A549 (cell line): ENCODE measurements around the gene ZNF292. TPM values are rescaled to one million over a fixed set of nuclear protein-coding genes. Genes with fewer than 3 reads are reported as not detected.

Source experiments
- ATAC-seq, 2 experiments: fragments of 200-7000 bp in 1 of 2; fragments of >200 bp in 1 of 2; cut with Nextera tagmentation in 1 of 2; cut with Tn5 transposase in 1 of 2; 3 replicates each; pipeline versions ENCODE4 v1.8.0 to v1.9.1; 2018 to 2020; ENCODE audit warnings: mild to moderate bottlenecking in 1 of 2, moderate library complexity in 1 of 2
- CTCF ChIA-PET: fragments of 300-600 bp; sonication (Branson Sonifier 250); formaldehyde crosslinking; extraction: SDS; loops from one replicate; lab custom pipeline; 2021; ENCODE audit warnings: antibody characterized with exemption, inconsistent platforms; lab: Yijun Ruan, JAX
- POLR2A ChIA-PET: fragments of 350-600 bp; formaldehyde crosslinking; extraction: SDS; loops from one replicate; lab custom pipeline; 2021; ENCODE audit warnings: antibody characterized with exemption, inconsistent platforms; lab: Yijun Ruan, JAX
- DNase-seq, 2 experiments: peaks; one replicate each; pipeline versions ENCODE4 v3.0.0 to v3.0.0-alpha.2; 2011 to 2016; ENCODE audit warnings: low read depth in 1 of 2, low spot score in 1 of 2
- FAIRE-seq: peaks from 2 replicates; lab custom pipeline; 2011; peaks lifted over from hg19 to GRCh38; lab: Jason Lieb, UNC
- H3K27ac ChIP-seq, 2 experiments: fragments of >200 bp; sonication (Bioruptor Twin); formaldehyde crosslinking; 3 replicates each; pipeline ENCODE4 v1.5.1; 2016 to 2017
- H3K4me1 ChIP-seq: fragments of >200 bp; sonication (Bioruptor Twin); formaldehyde crosslinking; 3 replicates; pipeline ENCODE4 v1.6.1; 2016
- H3K4me2 ChIP-seq: fragments of >200 bp; sonication (Bioruptor Twin); formaldehyde crosslinking; 3 replicates; pipeline ENCODE4 v1.6.1; 2016
- H3K4me3 ChIP-seq: fragments of >200 bp; sonication (Bioruptor Twin); formaldehyde crosslinking; 3 replicates; pipeline ENCODE4 v1.5.1; 2016
- H3K9me3 ChIP-seq: fragments of >200 bp; sonication (Bioruptor Twin); formaldehyde crosslinking; 3 replicates; pipeline ENCODE4 v1.6.1; 2016
- CBX8 ChIP-seq: fragments of 200-600 bp; sonication (generic); IDR thresholded peaks from 2 replicates; pipeline ENCODE4 v1.6.1; 2016
- FOSL2 ChIP-seq, 2 experiments: fragments of 450-650 bp in 1 of 2; fragments of >200 bp in 1 of 2; sonication (Bioruptor Twin) in 1 of 2; formaldehyde crosslinking; IDR thresholded peaks; 2 replicates each; pipeline versions ENCODE4 v1.5.0 to v1.6.1; 2016 to 2020; ENCODE audit warnings: mild to moderate bottlenecking in 1 of 2, moderate library complexity in 1 of 2
- FOXS1 ChIP-seq: fragments of 250-450 bp; sonication (Bioruptor Pico); IDR thresholded peaks from 2 replicates; pipeline ENCODE4 v1.5.0; 2020; ENCODE audit warnings: mild to moderate bottlenecking, moderate library complexity
- GATA3 ChIP-seq: IDR thresholded peaks from 2 replicates; pipeline ENCODE4 v1.6.1; 2012; ENCODE audit warnings: borderline replicate concordance
- HES2 ChIP-seq: fragments of >200 bp; sonication (Bioruptor Twin); formaldehyde crosslinking; IDR thresholded peaks from 2 replicates; pipeline ENCODE4 v1.6.1; 2016
- HMGXB4 ChIP-seq: fragments of 250-450 bp; sonication (Bioruptor Pico); IDR thresholded peaks from 2 replicates; pipeline ENCODE4 v1.5.0; 2021; ENCODE audit warnings: mild to moderate bottlenecking, moderate library complexity, borderline replicate concordance
- HOXB13 ChIP-seq: fragments of 250-450 bp; sonication (Bioruptor Pico); IDR thresholded peaks from 2 replicates; pipeline ENCODE4 v1.5.0; 2020; ENCODE audit warnings: low read depth, mild to moderate bottlenecking, moderate library complexity
- JUN ChIP-seq, 2 experiments: fragments of >200 bp; sonication (Bioruptor Twin); formaldehyde crosslinking; IDR thresholded peaks; 2 replicates in 1 of 2; 3 replicates in 1 of 2; pipeline ENCODE4 v1.6.1; 2016 to 2017
- JUNB ChIP-seq: fragments of >200 bp; sonication (Bioruptor Twin); formaldehyde crosslinking; IDR thresholded peaks from 2 replicates; pipeline ENCODE4 v1.6.1; 2016
- KDM1A ChIP-seq: fragments of 200-600 bp; sonication (generic); IDR thresholded peaks from 2 replicates; pipeline ENCODE4 v1.6.1; 2016; ENCODE audit warnings: low read depth, mild to moderate bottlenecking
- MAFK ChIP-seq: fragments of 450-650 bp; IDR thresholded peaks from 2 replicates; pipeline ENCODE4 v1.6.1; 2014; ENCODE audit not compliant: partially characterized antibody
- NPAS2 ChIP-seq: fragments of 250-450 bp; sonication (Bioruptor Pico); IDR thresholded peaks from 2 replicates; pipeline ENCODE4 v1.8.0; 2022; ENCODE audit warnings: mild to moderate bottlenecking, moderate library complexity, borderline replicate concordance
- NR3C1 ChIP-seq: fragments of >200 bp; sonication (Bioruptor Twin); formaldehyde crosslinking; IDR thresholded peaks from 3 replicates; pipeline ENCODE4 v1.6.1; 2017
- RAD21 ChIP-seq, 2 experiments: fragments of >200 bp in 1 of 2; sonication (Bioruptor Twin) in 1 of 2; formaldehyde crosslinking in 1 of 2; IDR thresholded peaks in 1 of 2; conservative IDR thresholded peaks in 1 of 2; 2 replicates in 1 of 2; 3 replicates in 1 of 2; pipeline ENCODE4 v1.6.1; 2012 to 2018; ENCODE audit warnings: inconsistent platforms in 1 of 2
- RARB ChIP-seq: fragments of 250-450 bp; sonication (Bioruptor Pico); IDR thresholded peaks from 2 replicates; pipeline ENCODE4 v1.8.0; 2021; ENCODE audit warnings: mild to moderate bottlenecking, moderate library complexity
- SREBF2 ChIP-seq: fragments of 450-650 bp; IDR thresholded peaks from 2 replicates; pipeline ENCODE4 v1.6.1; 2014; ENCODE audit warnings: mild to moderate bottlenecking, moderate library complexity
- USF2 ChIP-seq: fragments of 450-650 bp; IDR thresholded peaks from 2 replicates; pipeline ENCODE4 v1.6.1; 2014; ENCODE audit warnings: antibody characterized with exemption
- ZC3H11A ChIP-seq: fragments of 450-650 bp; IDR thresholded peaks from 2 replicates; pipeline ENCODE4 v1.6.1; 2014; ENCODE audit warnings: antibody characterized with exemption, mild to moderate bottlenecking
- ZNF302 ChIP-seq: fragments of 250-450 bp; sonication (Bioruptor Pico); IDR thresholded peaks from 2 replicates; pipeline ENCODE4 v1.9.0; 2021; ENCODE audit warnings: inconsistent platforms, mild to moderate bottlenecking, moderate library complexity
- WGBS: methylation state at CpG from one replicate; pipeline ENCODE4 v1.1.6; 2017; ENCODE audit errors: missing lambda C conversion rate; 5-methylcytosine and 5-hydroxymethylcytosine counted together
- polyA plus RNA-seq, 4 experiments: library from polyadenylated mRNA; depleted of rRNA in 3 of 4; stranded (reverse); fragments of >200 nt; fragmentation: RNase III in 1 of 4; extraction: RNeasy Plus Mini Kit Qiagen cat#74134 plus additional on column Dnase treatment in 1 of 4; gene quantifications; 2 replicates in 3 of 4; 3 replicates in 1 of 4; pipeline ENCODE4 v1.2.3, GENCODE V29; 2011 to 2017
- TF ChIP-seq, protein P1 (sequence below): fragments of 250-450 bp; sonication (Bioruptor Pico); IDR thresholded peaks from 2 replicates; pipeline ENCODE4 v1.5.0; 2020; ENCODE audit warnings: low read depth, mild to moderate bottlenecking, moderate library complexity
- TF ChIP-seq, protein P2 (sequence below): fragments of >200 bp; sonication (Bioruptor Twin); formaldehyde crosslinking; IDR thresholded peaks from 3 replicates; pipeline ENCODE4 v1.6.1; 2016
- TF ChIP-seq, protein P3 (sequence below): IDR thresholded peaks from 2 replicates; pipeline ENCODE4 v1.6.1; 2012

Gene ZNF292
- polyA plus RNA-seq, 2 of the 4 experiments (the other 2 are of a cell fraction) = 2.5 to 7.5 TPM

- TF ChIP-seq, protein P1, sequence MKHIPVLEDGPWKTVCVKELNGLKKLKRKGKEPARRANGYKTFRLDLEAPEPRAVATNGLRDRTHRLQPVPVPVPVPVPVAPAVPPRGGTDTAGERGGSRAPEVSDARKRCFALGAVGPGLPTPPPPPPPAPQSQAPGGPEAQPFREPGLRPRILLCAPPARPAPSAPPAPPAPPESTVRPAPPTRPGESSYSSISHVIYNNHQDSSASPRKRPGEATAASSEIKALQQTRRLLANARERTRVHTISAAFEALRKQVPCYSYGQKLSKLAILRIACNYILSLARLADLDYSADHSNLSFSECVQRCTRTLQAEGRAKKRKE (CRISPR knock-in tag) = no peak
- TF ChIP-seq GATA3 (no peak), CBX8 (no peak), JUNB (no peak), FOXS1 (CRISPR knock-in tag) (no peak)
- TF ChIP-seq, all 56 proteins: peak for 0
These were observed 18.8 kb downstream of the ZNF292 start (continued) for GRCh38 chr6:87174078-87174579.

DNA sequence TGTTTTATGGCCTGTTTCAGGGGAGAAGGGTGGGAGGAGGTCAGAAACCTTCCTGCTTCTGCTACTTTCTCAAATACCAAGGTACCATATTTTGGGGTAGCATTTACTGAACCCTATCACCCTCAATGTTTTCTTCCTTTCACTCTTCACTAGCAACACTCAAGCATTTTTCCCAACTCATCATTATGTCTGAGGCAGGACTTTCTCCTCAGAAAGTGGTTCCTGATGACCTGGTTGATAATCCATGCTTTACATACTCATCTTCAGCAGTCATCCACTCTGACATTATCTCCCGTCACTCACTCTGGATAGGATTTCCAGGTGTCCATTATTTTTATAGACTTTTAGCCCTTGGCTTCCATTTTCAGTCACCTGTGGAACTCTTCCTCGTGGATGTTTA lies 21.1 kb downstream of the ZNF292 start:
- no peak for DNase-seq
- no peak for FAIRE-seq
- Histone ChIP-seq H3K4me3 (no peak overlapping the region), H3K9me3 (no peaks in the 10 kb centered on the region), H3K4me1 (no peaks in the 10 kb centered on the region), H3K4me2 (no peak overlapping the region), H3K27ac (no peak overlapping the region)
- ChIA-PET CTCF (no interaction called here), POLR2A (no interaction called here)
- WGBS = 95% methylated on average over 2 of the region's 2 CpGs
- ATAC-seq = no peak
- TF ChIP-seq ZNF302 (CRISPR knock-in tag) = no peak
- TF ChIP-seq ZC3H11A = no peak
- TF ChIP-seq NR3C1 = no peak
- TF ChIP-seq USF2 = no peak
- TF ChIP-seq FOSL2 (IDR thresholded peaks at IDR 0.05) = no peak
- no peak for TF ChIP-seq FOSL2 (CRISPR knock-in tag; IDR thresholded peaks at IDR 0.05)
- TF ChIP-seq SREBF2 = no peak
- no peak for TF ChIP-seq JUN (IDR thresholded peaks at IDR 0.05)
- no peak for TF ChIP-seq MAFK
- TF ChIP-seq, protein P2, sequence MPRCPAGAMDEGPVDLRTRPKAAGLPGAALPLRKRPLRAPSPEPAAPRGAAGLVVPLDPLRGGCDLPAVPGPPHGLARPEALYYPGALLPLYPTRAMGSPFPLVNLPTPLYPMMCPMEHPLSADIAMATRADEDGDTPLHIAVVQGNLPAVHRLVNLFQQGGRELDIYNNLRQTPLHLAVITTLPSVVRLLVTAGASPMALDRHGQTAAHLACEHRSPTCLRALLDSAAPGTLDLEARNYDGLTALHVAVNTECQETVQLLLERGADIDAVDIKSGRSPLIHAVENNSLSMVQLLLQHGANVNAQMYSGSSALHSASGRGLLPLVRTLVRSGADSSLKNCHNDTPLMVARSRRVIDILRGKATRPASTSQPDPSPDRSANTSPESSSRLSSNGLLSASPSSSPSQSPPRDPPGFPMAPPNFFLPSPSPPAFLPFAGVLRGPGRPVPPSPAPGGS = no peak
- TF ChIP-seq RAD21 (conservative IDR thresholded peaks at IDR 0.05 in 1 of 2, IDR thresholded peaks at IDR 0.05 in 1 of 2) = no peak
- TF ChIP-seq NPAS2 (CRISPR knock-in tag) = no peak
- no peak for TF ChIP-seq RARB (CRISPR knock-in tag)
- no peak for TF ChIP-seq KDM1A
- TF ChIP-seq HMGXB4 (CRISPR knock-in tag) = no peak
- no peak for TF ChIP-seq HES2
- TF ChIP-seq HOXB13 (CRISPR knock-in tag) = no peak
- TF ChIP-seq, protein P3, sequence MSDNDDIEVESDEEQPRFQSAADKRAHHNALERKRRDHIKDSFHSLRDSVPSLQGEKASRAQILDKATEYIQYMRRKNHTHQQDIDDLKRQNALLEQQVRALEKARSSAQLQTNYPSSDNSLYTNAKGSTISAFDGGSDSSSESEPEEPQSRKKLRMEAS = no peak
- TF ChIP-seq JUNB = no peak
- TF ChIP-seq, all 56 proteins: peak for 0
